LNCAP (cell line): ENCODE data around the gene BTLA.

Experiments
- TF ChIP-seq, protein P1 (sequence below): fragments of 450-650 bp; IDR thresholded peaks from 2 replicates; pipeline ENCODE4 v1.5.1; 2017; ENCODE audit warnings: mild to moderate bottlenecking

BTLA gene

DNA sequence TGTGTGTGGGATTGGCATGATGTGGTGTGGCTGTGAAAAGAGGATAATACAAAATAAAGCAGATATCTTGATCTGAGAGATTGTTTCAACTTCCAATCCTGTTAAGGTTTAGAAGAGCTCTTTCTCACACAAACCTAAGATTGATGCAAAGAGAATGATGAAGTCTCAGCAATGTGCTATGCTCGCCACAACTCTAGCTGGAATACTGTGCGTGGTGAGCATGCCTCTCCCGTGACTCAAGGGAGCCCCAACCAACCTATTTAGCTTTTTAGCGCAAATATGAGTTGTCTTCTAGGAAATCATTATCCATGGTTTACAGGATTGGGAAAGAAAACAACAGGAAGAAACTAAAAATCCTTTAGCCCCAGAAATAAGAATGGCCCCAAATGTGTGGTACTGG is 28.5 kb downstream of the BTLA start:
- TF ChIP-seq, protein P1, sequence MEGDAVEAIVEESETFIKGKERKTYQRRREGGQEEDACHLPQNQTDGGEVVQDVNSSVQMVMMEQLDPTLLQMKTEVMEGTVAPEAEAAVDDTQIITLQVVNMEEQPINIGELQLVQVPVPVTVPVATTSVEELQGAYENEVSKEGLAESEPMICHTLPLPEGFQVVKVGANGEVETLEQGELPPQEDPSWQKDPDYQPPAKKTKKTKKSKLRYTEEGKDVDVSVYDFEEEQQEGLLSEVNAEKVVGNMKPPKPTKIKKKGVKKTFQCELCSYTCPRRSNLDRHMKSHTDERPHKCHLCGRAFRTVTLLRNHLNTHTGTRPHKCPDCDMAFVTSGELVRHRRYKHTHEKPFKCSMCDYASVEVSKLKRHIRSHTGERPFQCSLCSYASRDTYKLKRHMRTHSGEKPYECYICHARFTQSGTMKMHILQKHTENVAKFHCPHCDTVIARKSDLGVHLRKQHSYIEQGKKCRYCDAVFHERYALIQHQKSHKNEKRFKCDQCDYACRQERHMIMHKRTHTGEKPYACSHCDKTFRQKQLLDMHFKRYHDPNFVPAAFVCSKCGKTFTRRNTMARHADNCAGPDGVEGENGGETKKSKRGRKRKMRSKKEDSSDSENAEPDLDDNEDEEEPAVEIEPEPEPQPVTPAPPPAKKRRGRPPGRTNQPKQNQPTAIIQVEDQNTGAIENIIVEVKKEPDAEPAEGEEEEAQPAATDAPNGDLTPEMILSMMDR: no peak

DNA sequence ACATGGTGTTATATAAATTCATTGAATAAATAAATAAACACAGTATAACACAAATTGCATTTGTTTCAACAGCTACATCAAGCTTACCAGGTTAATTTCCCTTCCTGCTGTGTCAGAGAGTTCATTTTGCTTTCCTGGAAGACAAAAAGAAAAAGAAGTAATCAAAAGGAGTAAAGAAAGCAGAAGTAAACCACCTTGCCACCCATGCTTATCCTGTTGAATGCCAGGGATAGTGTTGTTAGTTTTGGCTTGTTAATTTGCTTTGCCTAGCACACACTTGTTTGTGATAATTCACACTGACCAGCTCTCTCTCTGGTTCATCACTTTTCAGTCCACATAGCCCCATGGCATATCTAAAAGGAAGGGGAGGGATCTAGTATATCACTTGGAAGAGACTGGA is 29.6 kb downstream of the BTLA start:
- TF ChIP-seq, protein P1: no peak

DNA sequence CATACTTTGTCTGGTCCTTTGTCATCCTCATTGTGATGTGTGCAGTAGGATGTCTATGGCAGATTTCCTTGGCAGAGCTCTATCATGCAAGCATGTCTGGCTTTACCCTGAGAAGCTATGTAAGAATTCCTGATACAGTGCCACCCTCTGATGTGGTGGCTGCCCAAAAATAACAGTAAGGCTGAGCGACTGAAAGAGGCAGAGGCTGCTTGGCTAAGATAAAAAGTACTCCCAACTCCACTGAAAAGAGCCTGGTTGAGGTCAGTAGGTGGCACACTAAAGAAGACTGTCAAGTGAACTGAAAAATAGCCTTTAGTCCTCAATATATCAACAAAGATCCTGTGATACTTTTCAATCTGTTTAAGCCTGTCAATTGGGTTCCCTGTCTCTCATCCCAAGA is 31.7 kb downstream of the BTLA start:
- TF ChIP-seq, protein P1: no peak

DNA sequence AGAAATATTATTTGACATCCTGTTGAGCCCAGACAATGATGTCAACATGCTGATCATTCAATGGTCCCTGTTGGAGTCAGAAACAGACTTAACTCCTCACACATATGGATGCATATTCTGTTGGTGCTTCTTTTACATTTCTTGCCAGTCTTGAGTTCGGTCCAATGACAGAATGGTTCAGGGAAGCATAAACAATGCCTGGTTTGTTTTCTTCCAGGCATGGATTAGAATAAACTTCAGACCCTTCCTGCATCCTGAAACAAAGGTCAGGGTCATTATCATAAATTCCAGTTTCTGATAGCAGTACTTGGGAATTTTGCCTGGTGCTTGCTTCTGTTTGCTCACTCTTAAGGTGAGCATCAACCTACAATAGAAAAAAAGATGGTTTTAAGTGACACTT is 33.3 kb downstream of the BTLA start:
- TF ChIP-seq, protein P1: no peak

DNA sequence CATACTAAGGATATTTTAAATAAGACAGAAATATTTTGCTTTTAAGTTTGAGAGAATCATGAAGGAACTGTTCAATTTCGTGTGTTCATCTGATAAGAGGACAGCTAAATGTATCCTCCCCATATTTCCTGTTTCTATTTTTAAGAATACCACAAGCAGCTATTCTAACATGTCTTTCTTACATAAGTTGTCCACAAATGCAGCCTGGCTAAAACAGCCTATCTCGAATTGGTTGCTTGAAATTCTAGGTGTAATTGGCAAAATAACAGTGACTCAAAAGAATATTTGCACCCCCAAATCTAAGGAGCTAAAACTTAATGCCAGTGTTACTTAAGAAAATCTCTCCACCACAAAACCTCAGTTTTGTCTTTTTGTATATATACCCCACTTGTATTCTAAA is 35.0 kb downstream of the BTLA start:
- TF ChIP-seq, protein P1: no peak

DNA sequence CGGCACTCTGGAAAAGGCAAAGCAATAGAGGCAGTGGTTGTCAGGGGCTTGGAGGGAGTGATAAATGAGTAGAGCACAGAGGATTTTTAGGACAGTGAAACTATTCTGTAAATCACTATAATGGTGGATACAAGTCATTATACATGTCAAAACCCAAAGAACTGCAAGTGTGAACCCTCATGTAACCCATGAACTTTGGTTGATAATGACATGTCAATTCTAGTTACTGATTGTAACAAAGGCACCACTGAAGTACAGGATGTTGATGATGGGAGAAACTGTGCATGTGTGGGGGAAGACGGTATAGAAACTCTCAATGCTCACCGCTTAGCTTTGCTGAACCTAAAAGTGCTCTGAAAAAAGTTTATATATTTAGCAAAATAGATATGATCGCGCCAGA is 36.0 kb downstream of the BTLA start:
- TF ChIP-seq, protein P1: no peak

DNA sequence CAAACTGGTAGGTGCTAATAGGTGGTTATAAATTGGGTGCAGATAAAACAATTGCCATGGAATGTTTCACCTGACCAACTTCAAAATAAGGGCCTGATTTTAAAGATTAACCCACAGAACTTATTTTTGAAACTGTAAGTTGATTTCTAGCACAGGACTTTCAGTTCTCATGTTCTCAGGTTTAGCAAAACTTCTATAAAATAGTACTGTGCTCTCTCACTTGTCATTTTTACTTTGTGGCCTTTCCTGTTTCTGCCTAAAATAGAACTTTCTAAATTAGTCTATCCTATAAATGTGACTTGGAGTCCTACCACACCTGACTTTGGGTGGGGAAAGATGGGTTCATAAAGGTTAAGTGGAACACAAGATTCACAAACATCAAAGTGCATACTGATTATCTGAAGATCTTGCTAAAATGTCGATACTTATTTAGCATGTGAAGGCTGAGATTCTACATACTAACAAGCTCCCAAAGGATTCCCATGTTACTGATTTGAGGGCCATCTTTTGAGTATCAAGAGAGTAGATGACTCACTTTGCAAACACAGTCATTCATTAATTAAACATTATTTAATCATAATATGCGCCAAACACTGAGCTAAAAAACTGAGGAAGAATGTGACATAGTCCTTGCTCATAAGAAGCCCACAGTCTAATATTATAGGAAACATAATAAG is 38.6 kb downstream of the BTLA start:
- TF ChIP-seq, protein P1: no peak

DNA sequence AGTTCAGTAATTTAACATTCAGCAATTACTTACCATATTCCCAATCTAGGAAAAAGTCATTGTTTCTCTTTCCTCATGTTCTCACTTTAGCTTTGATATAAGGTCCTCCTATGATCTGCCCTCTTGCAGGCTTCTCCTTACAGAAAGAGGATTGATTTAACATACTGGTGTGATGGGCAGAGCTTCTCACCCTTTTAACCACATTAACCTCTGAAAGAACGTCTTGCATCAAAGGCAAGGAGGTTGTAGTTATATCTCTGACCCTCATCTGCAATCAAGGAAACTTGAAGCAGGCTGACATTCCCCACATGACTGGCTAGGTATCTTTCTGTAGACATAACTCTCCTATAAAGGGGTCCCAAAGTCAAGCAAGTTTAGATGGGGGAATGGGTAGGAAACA is 39.5 kb downstream of the BTLA start:
- TF ChIP-seq, protein P1: no peak
